Forelimb muscle (tissue), 1 donor: ENCODE results near the gene DNASE1L3. TPM values are rescaled to one million over a fixed set of nuclear protein-coding genes. Genes with fewer than 3 reads are reported as not detected.

Experiments used
- DNase-seq: peaks from one replicate; pipeline ENCODE4 v3.0.0-alpha.2; 2013; ENCODE audit warnings: low read depth
- polyA plus RNA-seq: library from polyadenylated mRNA; unstranded; fragments of 120-200 nt; gene quantifications from one replicate; pipeline ENCODE4 v1.2.1, GENCODE V29; 2013; ENCODE audit not compliant: insufficient read length

DNASE1L3 gene
- polyA plus RNA-seq, 1 donor, result 0.86 TPM

- no peak for DNase-seq
These were observed 49.1 kb downstream of the DNASE1L3 start for GRCh38 chr3:58161435-58162398.

- DNase-seq, result no peak
These were observed 50.4 kb downstream of the DNASE1L3 start for GRCh38 chr3:58160399-58160798.

GRCh38 chr3:58158442-58159153, 52.2 kb downstream of the DNASE1L3 start:
- DNase-seq, result no peak

- DNase-seq, result no peak
These were observed 53.1 kb downstream of the DNASE1L3 start for GRCh38 chr3:58157700-58158099.

DNA sequence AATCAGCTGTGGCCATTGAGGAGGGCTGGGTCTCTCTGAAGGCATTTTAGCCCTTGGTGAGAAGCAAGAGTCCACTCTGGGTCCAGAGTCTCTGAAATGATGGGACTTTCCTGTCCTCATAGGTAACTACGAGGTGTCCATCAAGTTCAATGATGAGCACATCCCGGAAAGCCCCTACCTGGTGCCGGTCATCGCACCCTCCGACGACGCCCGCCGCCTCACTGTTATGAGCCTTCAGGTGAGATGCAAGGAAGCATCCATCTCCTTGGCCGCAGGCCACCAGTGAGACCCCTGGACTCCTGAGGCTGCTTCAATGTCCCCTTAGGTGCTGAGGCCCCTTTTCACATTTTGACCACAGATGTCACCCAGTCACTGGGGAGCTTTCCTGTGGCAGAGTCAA, 54.9 kb downstream of the DNASE1L3 start:
- no peak for DNase-seq

DNA sequence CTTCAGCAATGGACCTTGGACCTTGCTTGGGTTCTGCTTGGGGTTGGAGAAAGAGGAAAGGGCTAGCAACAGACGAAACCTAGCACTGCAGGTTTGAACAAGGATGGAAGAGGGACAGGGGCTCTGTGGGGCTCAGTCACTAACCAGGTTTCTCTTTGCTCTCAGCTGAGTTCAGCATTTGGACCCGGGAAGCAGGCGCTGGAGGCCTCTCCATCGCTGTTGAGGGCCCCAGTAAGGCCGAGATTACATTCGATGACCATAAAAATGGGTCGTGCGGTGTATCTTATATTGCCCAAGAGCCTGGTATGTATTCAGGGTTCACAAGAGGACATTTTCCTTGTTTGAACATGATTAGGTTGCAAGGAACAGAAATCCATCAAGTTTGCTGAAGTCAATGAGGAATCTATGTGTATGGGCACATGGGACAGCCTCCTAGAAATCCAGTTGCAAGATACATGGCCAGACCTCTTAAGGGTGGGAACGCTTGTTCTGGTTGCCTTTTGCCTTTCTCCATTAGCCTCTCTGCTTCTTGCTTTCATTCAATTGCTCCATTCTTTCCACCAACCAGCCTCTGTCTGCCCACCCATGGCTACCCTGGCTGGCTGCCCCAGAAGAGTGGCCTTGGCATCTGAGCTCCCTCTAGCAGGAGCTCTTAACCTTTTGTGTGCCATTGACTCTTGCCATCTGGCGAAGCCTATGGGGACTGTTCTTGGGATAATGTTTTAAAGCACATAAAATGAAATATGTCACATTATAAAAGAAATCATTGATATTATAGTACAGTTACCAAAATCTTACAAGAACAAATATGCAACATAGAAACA, 55.9 kb downstream of the DNASE1L3 start:
- no peak for DNase-seq

DNA sequence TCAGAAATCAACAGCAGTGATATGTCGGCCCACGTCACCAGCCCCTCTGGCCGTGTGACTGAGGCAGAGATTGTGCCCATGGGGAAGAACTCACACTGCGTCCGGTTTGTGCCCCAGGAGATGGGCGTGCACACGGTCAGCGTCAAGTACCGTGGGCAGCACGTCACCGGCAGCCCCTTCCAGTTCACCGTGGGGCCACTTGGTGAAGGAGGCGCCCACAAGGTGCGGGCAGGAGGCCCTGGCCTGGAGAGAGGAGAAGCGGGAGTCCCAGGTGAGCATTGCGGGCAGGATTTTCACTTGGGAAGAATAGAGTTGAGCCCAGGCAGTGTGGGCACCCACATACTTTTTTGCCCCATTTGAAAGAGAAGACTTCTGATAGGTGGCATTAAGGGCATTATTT, 57.4 kb downstream of the DNASE1L3 start:
- DNase-seq, result no peak

DNA sequence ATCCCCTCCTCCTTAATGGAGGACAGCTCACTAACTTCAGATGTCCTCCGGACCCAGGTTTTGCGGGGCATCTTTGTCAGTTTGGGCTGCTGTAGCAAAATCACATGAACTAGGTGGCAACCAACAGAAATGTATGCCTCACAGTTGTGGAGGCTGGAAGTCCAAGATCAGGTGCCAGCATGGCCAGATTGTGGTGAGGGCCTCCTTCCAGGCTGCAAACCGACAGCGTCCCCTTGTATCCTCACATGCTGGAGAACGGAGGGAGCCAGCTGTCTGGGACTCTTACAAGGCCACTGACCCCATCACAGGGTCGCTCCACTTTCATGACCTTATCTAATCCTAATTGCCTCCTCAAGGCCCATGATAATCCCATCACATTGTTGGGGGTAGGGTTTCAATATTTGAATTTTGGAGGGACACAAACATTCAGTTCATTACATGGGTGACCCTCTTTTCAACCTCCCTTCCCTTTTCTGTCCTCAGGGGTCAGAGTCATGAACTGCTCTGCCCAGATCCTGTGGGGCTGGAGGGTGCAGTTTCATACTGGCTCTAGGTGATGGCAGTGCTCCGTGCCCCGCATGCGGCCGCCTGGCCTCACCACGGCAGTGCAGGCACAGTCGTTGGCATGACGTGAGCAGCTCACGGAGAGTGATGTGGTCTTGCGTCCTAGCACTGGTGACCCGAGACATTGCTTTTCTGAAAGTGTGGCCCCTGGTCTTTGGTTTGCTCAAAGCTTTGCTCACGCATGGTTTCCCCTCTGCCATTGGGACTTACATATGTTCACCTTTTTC, 58.4 kb downstream of the DNASE1L3 start:
- DNase-seq, result no peak

GRCh38 chr3:58151637-58152036, 59.1 kb downstream of the DNASE1L3 start:
- DNase-seq, result no peak

GRCh38 chr3:58150810-58151199, 60.0 kb downstream of the DNASE1L3 start:
- DNase-seq, result no peak

DNA sequence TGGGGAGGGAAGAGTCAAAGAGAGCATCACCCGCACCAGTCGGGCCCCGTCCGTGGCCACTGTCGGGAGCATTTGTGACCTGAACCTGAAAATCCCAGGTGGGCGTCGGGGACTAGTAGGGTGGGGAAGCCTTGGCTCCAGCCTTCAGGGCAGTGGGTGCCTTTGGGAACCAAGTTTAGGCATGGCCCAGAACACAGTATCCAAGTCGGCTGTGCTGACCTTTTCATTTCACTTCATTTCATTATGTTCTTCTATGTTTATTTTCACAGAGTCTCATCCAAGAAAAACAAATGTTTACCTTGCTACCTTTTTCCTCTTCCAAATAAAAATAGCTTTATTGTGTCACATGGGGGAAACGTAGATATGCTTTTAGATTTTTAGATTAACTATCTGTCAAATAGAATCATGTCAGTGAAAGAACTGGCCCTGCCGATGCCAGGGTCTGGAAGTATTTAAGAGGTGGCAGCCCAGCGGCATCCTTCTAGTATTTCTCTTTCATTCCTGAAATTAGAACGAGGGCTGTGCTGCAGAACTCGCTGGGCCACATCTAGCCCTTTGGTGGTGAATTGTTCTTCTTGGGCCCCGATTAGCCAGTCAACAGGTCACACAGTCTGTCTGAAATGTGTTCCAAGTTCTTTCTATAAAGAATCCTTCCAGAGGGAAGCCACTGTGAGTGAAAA, 60.5 kb downstream of the DNASE1L3 start:
- DNase-seq, result no peak

GRCh38 chr3:58148049-58148448, 62.7 kb downstream of the DNASE1L3 start:
- no peak for DNase-seq

GRCh38 chr3:58144478-58145325, 66.1 kb downstream of the DNASE1L3 start:
- no peak for DNase-seq

GRCh38 chr3:58143417-58144055, 67.2 kb downstream of the DNASE1L3 start:
- DNase-seq, result no peak

Other genes starting within 250 kb of the DNASE1L3 start
- gene FLNB, start 202.6 kb downstream of the DNASE1L3 start, polyA plus RNA-seq, result 43.4 TPM
- gene ABHD6, start 26.8 kb upstream of the DNASE1L3 start, polyA plus RNA-seq, result 4.8 TPM
- 26.0 TPM for gene RPP14, start 95.3 kb upstream of the DNASE1L3 start, polyA plus RNA-seq
- gene HTD2, start 95.5 kb upstream of the DNASE1L3 start, polyA plus RNA-seq, result 10.5 TPM
- gene PXK, start 121.9 kb upstream of the DNASE1L3 start, polyA plus RNA-seq, result 19.4 TPM
- 81.6 TPM for gene PDHB, start 222.9 kb upstream of the DNASE1L3 start, polyA plus RNA-seq